ENCODE data around the gene CNTN4.
"Not testable (repeated sequence)": the region's sequence is repeated elsewhere in the genome, so short reads cannot be mapped to it uniquely, and the experiment has no call there.

CNTN4 gene

GRCh38 chr3:2931265-2931664 is 832.6 kb downstream of the CNTN4 start:
- DNase-seq = no peak

GRCh38 chr3:2934541-2934940 is 835.9 kb downstream of the CNTN4 start:
- DNase-seq = no peak

- no peak for DNase-seq
These were observed 838.4 kb downstream of the CNTN4 start for GRCh38 chr3:2937055-2937454.

- DNase-seq = no peak
These were observed 838.9 kb downstream of the CNTN4 start for GRCh38 chr3:2937592-2937991.

GRCh38 chr3:2938711-2939110 is 840.0 kb downstream of the CNTN4 start:
- no peak for DNase-seq

GRCh38 chr3:2940062-2940461 is 841.4 kb downstream of the CNTN4 start:
- no peak for DNase-seq

DNA sequence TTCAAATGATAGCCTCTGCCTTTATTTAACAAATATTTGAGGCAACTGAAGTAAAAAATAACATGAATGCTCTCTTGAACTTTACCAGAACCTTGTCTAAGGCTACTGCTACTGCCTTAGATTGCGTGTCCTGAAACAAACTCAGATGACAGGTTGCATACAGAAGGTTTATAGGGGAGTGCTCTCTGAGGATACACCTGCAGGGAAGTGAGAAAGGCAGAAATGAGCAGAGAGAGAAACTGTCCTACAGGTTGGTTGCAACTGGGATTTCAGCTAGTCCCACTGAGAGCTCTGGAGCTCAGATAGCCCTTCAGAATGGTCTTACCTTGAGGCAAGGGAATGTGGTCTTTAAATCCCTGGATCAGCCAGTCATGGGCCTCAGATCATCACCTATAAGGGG is 846.0 kb downstream of the CNTN4 start:
- DNase-seq = no peak

DNA sequence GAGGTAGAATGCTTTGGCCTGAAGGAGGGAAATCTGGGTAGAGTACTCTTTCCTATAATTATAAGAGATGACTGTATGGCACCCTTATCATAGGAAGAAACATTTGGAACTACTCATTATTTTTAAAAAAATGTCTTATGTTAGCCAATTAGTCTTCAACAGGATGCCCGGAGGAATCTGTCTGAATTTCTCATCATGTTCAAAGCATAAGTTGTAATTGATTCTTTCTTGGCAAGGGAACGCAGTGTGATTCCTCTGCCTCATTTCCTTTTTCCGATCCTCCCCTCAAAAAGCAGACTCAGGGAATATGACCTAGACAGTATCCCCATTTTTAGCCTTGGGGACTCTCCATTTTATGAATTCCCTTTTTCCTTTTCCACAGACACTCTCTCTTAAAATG is 846.5 kb downstream of the CNTN4 start:
- no peak for DNase-seq

- DNase-seq = no peak
These were observed 848.9 kb downstream of the CNTN4 start for GRCh38 chr3:2947536-2947935.

DNA sequence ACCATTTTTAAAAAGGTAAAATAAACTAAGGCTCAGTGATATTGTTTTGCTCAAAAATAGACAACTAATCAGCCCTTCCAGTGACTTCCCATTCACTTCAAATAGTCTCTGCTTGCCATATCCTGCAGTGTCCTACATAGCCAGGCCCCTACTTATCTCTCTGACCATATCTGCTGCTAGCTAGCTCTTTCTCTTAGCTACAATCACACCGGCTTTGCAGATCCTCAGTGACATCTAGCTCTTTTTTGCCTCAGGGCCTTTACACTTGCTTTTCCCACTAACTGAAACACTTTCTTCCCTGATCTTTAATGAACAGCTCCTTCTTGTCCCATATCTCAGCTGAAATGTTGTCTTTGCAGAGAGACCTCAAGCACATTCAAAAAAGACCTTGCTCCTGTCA is 850.2 kb downstream of the CNTN4 start:
- no peak for DNase-seq

DNA sequence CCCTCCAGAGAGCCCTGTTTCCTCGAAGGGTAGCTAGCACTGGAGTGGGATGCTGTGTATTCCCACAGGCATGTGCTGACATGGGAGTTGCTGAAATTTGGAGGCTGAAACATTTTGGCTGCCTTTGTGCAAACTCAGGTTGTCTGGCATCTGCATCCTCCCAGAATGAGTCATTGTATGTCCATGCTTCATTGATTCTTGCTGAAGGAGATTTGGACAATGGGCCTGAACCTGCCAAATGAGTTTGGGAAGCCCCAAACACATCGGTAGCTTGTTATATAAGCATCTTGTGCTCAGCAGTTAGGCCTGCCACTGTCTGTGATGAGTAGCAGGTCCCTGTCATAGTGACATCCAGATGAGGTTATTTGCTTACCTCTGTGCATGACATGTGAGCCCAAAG is 851.5 kb downstream of the CNTN4 start:
- DNase-seq = no peak

GRCh38 chr3:2957115-2957514 is 858.4 kb downstream of the CNTN4 start:
- DNase-seq = no peak

DNA sequence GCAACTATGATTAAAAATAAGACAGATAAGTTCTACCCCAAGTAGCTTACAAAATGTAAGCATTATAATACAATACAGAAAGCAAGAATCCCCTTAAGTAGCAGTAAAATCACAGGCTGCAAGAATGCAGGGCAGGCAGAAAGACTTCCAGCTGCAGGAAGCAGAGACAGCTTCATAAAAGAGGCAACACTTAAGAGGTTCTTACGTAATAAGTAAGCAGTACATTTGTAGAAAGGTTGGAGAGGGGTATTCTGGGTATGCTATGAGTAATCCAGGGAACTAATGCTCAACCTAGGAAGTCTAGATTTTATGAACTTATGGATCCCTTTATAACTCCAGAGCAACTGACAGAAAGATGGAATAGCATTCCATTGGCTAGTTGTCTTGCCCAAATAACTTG is 859.9 kb downstream of the CNTN4 start:
- DNase-seq = peak in 1 of 2 experiments; percentile 11

DNA sequence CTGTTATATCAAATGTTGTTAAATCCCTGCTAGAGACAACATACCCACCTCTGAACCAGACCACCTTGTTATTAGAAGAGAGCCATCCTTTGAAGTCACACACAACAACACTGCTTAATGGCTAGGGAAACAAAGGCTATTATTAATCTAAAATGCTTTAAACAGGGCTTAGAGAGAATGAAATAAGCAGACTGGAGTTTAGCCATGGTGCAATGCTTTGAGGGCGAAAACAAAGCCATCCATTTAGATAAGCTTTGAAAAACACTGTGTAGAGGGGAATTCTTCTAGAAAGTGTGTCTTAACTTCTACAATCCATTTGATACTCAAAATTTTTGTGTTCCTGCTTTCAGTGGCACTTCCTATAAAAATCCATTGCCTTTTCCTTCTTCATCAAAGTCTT is 862.9 kb downstream of the CNTN4 start:
- no peak for DNase-seq

GRCh38 chr3:2967871-2968270 is 869.2 kb downstream of the CNTN4 start:
- no peak for DNase-seq

DNA sequence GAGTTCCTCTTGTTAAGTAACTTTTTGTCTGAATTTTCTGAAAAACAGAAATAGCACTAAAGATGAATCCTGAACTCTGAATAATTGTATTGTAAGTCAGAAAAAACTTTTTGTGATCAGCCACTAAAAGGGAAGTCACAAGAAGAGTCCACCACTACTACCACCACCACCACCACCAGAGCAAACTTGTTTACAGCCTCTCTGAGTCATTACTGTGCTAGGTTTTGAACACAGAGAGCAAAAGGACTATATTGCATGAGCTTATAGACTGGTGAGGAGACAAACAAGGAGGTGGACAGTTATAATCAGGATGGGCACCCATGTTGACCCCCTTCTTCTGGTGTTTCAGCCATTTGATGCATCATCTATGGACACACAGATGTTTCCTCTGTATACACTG is 869.8 kb downstream of the CNTN4 start:
- DNase-seq = no peak

- DNase-seq = no peak
These were observed 877.5 kb downstream of the CNTN4 start for GRCh38 chr3:2976212-2976611.

GRCh38 chr3:2976796-2977195 is 878.1 kb downstream of the CNTN4 start:
- DNase-seq = no peak

- no peak for DNase-seq
These were observed 880.5 kb downstream of the CNTN4 start for GRCh38 chr3:2978977-2979732.

DNA sequence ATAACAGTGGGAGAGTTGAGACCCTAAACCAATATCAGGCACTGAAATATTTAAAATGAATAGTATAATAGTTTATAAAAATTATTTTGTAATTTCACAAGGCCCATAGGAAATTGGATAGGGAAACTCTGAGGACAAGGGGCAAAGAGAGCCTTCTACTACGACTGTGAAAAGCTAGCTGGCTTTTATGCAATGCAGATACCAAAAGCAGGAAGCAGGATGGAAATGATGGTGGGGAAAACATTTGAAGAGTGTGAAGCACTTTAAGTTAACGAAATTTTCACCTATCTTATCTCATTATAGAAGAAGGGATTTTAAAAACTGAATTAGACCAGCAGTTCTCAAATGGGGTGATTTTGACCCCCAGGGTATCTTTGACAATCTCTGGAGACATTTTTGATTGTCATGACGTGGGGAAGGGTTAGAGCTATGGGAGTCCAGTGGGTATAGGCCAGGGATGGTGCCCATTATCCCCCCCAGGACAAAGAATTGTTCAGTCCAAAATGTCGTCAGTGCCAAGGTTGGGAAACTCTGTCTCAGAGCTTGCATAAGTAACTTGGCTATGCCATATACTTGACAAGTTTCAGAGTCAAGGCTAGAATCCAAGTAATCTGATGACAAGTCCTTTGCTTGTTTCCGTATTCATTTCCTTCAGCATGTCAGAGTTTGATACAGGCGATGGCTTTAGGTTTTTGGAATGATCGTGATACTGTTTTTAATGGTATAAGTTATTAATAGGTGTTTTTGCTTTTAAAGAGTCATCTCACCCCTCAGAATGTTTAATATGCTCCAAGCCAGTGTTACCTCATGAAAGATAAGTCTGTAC is 885.6 kb downstream of the CNTN4 start:
- no peak for DNase-seq

DNA sequence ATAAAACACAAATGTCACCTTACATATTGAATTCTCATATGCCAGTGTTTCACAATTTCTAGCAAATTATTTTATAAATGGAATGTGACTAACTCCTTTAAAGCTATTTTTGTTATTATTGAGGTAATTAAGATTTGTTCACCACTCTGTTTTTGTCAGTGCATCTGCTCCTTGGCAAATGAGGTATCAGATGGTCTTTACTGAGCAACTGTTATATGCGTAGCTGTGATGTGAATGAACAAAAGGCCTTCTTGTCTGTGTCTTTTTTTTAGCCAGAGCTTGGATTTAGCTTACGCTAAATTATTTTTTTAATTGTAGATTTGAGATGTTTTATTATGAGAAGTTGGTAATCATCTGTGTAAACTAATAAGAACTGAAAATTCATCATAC is 886.2 kb downstream of the CNTN4 start:
- DNase-seq = no peak

- no peak for DNase-seq
These were observed 886.8 kb downstream of the CNTN4 start for GRCh38 chr3:2985479-2985878.

DNA sequence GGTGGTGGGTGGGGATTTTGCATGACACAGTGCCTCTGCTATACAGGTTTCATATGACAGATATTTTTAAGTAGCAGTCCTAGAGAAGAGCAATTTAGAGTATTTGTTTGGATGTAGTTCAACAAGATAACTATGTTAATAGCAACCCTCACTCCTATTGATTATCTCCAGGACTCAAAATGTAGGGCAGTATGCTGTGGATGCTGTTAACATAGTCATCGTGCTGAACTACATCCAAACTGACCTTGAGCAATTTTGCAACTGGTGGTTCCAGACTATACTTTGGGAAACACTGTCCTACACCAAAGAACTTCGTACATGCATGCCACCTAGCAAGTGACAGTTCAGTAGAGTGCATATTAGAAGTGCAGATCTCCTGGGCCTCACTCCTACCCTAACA is 893.9 kb downstream of the CNTN4 start:
- DNase-seq = no peak

- not testable (repeated sequence) for DNase-seq
These were observed 894.5 kb downstream of the CNTN4 start for GRCh38 chr3:2993130-2993529.

DNA sequence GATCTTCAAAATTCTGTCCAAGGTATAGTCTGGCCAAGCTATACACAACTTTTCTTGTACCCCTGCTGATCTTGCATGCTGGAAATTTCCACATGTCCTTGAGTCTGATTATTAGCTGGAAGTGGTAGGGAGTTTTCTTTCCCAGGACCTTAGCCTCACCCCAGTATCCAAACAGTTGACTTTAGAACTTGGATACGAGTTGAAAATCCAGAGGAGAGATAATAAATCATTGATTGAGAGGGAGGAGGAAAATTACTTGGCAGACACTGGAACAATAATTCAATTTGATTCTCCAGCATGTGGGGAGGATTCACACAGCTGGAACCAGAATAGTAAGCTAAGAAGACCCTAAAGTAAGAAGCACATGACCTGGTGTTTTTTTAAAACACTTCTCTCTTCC is 895.1 kb downstream of the CNTN4 start:
- DNase-seq = no peak
